GM20000 (cell line): Measurements from ENCODE around the gene KIF15.

ENCODE experiments used
- DNase-seq: peaks from one replicate; pipeline ENCODE4 v3.0.0; 2012; ENCODE audit warnings: low spot score
- CTCF ChIP-seq: IDR thresholded peaks from 2 replicates; pipeline ENCODE4 v1.5.1; 2012; ENCODE audit warnings: mild to moderate bottlenecking, control low read depth; ENCODE audit errors: extremely low read depth, missing control alignments

Gene KIF15

GRCh38 chr3:44865272-44866035 lies 103.9 kb downstream of the KIF15 start:
- no peak for TF ChIP-seq CTCF
- DNase-seq: no peak

GRCh38 chr3:44867421-44868111 lies 106.0 kb downstream of the KIF15 start:
- no peak for TF ChIP-seq CTCF
- DNase-seq: no peak

- no peak for TF ChIP-seq CTCF
- no peak for DNase-seq
Measured at GRCh38 chr3:44870375-44871061, 108.9 kb downstream of the KIF15 start.

- no peak for DNase-seq
- TF ChIP-seq CTCF: no peak
Measured at GRCh38 chr3:44874308-44874707, 112.7 kb downstream of the KIF15 start, which contains the start of gene TGM4. Gene TGM4 (plus strand): TSS chr3:44874608. CDS start chr3:44874679, 71 bp downstream.

- DNase-seq: no peak
- no peak for TF ChIP-seq CTCF
Measured at GRCh38 chr3:44875596-44875995, 114.0 kb downstream of the KIF15 start.

GRCh38 chr3:44877333-44877732 lies 115.7 kb downstream of the KIF15 start:
- no peak for DNase-seq
- no peak for TF ChIP-seq CTCF

GRCh38 chr3:44880284-44880683 lies 118.7 kb downstream of the KIF15 start:
- no peak for TF ChIP-seq CTCF
- DNase-seq: no peak
